Type B pancreatic cell (in vitro differentiated cells): ENCODE data around the gene ZNF80. TPM values are rescaled to one million over a fixed set of nuclear protein-coding genes. Genes with fewer than 3 reads are reported as not detected.
"Not testable (repeated sequence)": the region's sequence is repeated elsewhere in the genome, so short reads cannot be mapped to it uniquely, and the experiment has no call there.

Source experiments
- DNase-seq: peaks from one replicate; pipeline ENCODE4 v3.0.0; 2021; ENCODE audit warnings: mixed read lengths; ENCODE audit not compliant: unreplicated experiment; ENCODE audit errors: extremely low spot score
- H3K27ac Mint-ChIP-seq: 2 replicates; pipeline ENCODE4 v1.8.0; 2021; ENCODE audit warnings: mild to moderate bottlenecking, mixed read lengths
- H3K27me3 Mint-ChIP-seq: 2 replicates; pipeline ENCODE4 v1.8.0; 2021; ENCODE audit warnings: mixed read lengths
- H3K36me3 Mint-ChIP-seq: 2 replicates; pipeline ENCODE4 v1.8.0; 2021; ENCODE audit warnings: mixed read lengths
- H3K4me1 Mint-ChIP-seq: one replicate; pipeline ENCODE4 v1.8.0; 2021; ENCODE audit warnings: mixed read lengths; ENCODE audit not compliant: unreplicated experiment
- H3K4me3 Mint-ChIP-seq: 2 replicates; pipeline ENCODE4 v1.8.0; 2021; ENCODE audit warnings: mild to moderate bottlenecking, mixed read lengths
- H3K9me3 Mint-ChIP-seq: 2 replicates; pipeline ENCODE4 v1.8.0; 2021; ENCODE audit warnings: mixed read lengths
- long read RNA-seq: library from polyadenylated mRNA; unstranded; transcript quantifications from one replicate; pipeline ENCODE4 v2.0.0, GENCODE V29; 2020
- total RNA-seq: library from RNA; stranded (reverse); gene quantifications from 2 replicates; pipeline ENCODE4 v1.2.1, GENCODE V29; 2021; ENCODE audit warnings: low replicate concordance
- TF ChIP-seq, protein P1 (sequence below): fragments of 200-600 bp; sonication (generic); conservative IDR thresholded peaks from 2 replicates; pipeline ENCODE4 v1.5.0; 2021; ENCODE audit warnings: antibody characterized with exemption, mild to moderate bottlenecking

ZNF80 gene
- total RNA-seq, result not detected in 2 replicates
- long read RNA-seq, result 0 reads

DNA sequence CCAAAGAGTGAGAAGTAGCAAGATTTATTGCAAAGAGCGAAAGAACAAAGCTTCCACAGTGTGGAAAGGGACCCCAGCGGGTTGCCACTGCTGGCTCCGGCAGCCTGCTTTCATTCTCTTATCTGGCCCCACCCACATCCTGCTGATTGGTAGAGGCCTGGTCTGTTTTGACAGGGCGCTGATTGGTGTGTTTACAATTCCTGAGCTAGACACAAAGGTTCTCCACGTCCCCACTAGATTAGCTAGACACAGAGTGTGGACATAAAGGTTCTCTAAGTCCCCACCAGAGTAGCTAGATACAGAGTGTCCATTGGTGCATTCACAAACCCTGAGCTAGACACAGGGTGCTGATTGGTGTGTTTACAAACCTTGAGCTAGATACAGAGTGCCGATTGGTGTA lies at the start of gene ZNF80:
Gene ZNF80, minus strand, starts transcription at position 101 of the 400 bp plus-strand sequence. CDS start 504 bp downstream, outside the sequence.
- not testable (repeated sequence) for DNase-seq, H3K27me3 Mint-ChIP-seq, H3K4me1 Mint-ChIP-seq, H3K4me3 Mint-ChIP-seq, H3K9me3 Mint-ChIP-seq, H3K27ac Mint-ChIP-seq, H3K36me3 Mint-ChIP-seq

DNA sequence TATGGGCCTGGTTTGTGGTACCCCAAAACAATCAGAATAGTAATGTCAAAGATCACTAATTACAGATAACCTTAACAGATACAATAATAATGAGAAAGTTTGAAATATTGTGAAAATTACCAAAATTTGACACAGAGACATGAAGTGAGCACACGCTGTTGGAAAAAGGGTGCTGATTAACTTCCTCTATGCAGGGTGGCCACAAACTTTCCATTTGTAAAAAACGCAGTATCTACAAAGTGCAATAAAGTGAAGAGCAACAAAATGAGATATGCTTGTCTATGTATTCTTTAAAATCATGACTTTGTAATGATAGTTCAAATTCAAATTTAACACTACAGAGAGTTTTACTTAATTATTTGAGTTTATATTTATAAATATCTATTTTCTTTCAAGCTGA lies 48.9 kb upstream of the ZNF80 start:
- H3K4me3 Mint-ChIP-seq, result no peak overlapping the region
- no peaks in the 10 kb centered on the region for H3K36me3 Mint-ChIP-seq
- H3K27ac Mint-ChIP-seq, result no peak overlapping the region
- no peaks in the 10 kb centered on the region for H3K9me3 Mint-ChIP-seq
- no peaks in the 10 kb centered on the region for H3K4me1 Mint-ChIP-seq
- H3K27me3 Mint-ChIP-seq, result no peaks in the 10 kb centered on the region
- TF ChIP-seq, protein P1, sequence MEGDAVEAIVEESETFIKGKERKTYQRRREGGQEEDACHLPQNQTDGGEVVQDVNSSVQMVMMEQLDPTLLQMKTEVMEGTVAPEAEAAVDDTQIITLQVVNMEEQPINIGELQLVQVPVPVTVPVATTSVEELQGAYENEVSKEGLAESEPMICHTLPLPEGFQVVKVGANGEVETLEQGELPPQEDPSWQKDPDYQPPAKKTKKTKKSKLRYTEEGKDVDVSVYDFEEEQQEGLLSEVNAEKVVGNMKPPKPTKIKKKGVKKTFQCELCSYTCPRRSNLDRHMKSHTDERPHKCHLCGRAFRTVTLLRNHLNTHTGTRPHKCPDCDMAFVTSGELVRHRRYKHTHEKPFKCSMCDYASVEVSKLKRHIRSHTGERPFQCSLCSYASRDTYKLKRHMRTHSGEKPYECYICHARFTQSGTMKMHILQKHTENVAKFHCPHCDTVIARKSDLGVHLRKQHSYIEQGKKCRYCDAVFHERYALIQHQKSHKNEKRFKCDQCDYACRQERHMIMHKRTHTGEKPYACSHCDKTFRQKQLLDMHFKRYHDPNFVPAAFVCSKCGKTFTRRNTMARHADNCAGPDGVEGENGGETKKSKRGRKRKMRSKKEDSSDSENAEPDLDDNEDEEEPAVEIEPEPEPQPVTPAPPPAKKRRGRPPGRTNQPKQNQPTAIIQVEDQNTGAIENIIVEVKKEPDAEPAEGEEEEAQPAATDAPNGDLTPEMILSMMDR, result no peak
- DNase-seq, result no peak

DNA sequence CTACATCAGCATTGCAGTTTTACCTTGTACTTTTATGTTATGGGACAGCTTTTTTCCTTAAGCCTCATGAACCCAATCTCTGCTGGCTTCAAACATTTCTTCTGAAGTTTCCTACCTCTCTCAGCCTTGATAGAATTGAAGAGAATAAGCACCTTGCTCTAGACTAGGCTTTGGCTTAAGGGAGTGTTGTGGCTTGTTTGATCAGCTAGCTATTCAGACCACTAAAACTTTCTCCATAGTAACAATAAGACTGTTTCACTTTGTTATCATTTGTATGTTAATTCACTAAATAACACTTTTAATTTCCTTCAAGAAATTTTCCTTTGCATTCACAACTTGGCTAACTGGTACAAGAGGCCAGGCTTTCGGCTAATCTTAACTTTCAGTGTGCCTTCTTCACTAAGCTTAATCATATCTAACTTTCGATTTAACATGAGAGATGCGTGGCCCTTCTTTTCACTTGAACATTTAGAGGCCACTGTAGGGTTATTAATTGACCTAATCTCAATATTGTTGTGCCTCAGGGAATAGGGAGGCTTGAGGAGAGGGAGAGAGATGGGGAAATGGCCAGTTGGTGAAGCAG lies 48.4 kb upstream of the ZNF80 start:
- H3K9me3 Mint-ChIP-seq, result no peaks in the 10 kb centered on the region
- H3K27ac Mint-ChIP-seq, result no peak overlapping the region
- H3K4me3 Mint-ChIP-seq, result no peak overlapping the region
- no peaks in the 10 kb centered on the region for H3K36me3 Mint-ChIP-seq
- H3K27me3 Mint-ChIP-seq, result no peaks in the 10 kb centered on the region
- no peaks in the 10 kb centered on the region for H3K4me1 Mint-ChIP-seq
- DNase-seq, result no peak
- TF ChIP-seq, protein P1, result no peak

DNA sequence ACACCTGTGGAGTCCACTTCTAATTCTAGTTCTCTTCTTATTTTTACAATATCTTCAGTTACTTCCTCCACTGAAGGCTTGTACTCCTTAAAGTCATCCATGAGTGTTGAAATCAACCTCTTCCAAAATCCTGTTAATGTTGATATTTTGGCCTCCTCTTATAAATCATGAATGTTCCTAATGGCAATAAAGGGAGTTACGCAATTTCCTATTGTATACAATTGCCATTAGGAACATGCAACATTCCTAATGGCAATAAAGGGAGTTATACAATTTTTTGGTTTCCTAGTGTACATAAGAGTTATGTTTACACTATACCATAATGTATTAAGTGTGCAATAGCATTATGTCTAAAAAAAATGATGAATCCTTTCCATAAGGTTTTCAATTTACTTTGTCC lies 47.3 kb upstream of the ZNF80 start:
- Mint-ChIP-seq H3K9me3 (no peaks in the 10 kb centered on the region), H3K4me1 (no peaks in the 10 kb centered on the region), H3K36me3 (no peaks in the 10 kb centered on the region), H3K27me3 (no peaks in the 10 kb centered on the region), H3K4me3 (no peak overlapping the region), H3K27ac (no peak overlapping the region)
- TF ChIP-seq, protein P1, result no peak
- DNase-seq, result no peak

DNA sequence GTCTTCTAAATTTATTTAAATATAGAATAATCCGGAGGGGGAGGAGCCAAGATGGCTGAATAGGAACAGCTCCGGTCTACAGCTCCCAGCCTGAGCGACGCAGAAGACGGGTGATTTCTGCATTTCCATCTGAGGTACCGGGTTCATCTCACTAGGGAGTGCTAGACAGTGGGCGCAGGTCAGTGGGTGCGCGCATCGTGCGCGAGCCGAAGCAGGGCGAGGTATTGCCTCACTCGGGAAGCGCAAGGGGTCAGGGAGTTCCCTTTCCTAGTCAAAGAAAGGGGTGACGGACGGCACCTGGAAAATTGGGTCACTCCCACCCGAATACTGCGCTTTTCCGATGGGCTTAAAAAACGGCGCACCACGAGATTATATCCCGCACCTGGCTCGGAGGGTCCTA lies 39.5 kb upstream of the ZNF80 start:
- H3K27ac Mint-ChIP-seq, H3K4me3 Mint-ChIP-seq, DNase-seq, H3K9me3 Mint-ChIP-seq, H3K4me1 Mint-ChIP-seq, H3K27me3 Mint-ChIP-seq, H3K36me3 Mint-ChIP-seq: not testable (repeated sequence)

DNA sequence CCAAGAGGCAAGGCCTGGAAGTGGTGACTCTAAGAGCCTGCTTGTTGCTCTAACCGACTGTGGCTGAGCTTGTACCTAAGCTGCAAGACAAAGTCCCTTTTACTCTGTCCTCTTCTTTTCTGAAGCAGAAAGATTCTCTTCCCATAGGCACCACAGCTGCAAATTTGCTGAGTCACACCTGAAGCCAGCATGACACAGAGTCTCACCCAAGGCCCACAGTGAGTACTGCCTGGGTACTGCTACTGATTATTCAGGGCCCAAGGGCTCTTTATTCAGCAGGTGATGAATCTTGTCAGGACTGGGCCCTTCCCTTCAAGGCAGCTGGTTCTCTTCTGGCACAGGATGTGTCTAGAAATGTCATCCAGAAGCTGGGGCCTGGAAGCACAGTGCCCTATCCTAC lies 37.6 kb upstream of the ZNF80 start:
- Mint-ChIP-seq H3K27ac (no peak overlapping the region), H3K27me3 (no peaks in the 10 kb centered on the region), H3K4me3 (no peak overlapping the region), H3K36me3 (no peaks in the 10 kb centered on the region), H3K4me1 (no peaks in the 10 kb centered on the region), H3K9me3 (peaks cover 4% of the 10 kb centered on the region)
- TF ChIP-seq, protein P1, result no peak
- no peak for DNase-seq

DNA sequence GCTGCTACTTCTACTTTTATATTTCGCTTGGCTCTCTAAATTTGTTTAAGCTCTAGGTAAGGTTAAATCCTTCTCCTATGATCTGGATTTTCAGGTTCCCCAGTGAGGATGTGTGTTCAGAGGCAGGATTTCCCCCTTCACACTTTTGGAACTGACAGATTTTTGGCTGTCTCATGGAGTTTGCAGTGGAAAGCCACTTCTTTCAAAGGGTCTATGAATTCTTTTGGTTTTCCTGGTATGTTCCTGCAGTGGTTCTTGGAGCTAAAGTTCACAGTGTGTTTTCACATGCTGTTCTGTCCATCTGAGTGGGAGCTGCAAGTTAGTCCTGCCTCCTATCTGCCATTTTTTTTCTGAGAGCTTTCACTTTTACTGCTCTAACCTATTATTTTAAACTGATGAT lies 34.9 kb upstream of the ZNF80 start:
- H3K9me3 Mint-ChIP-seq, result peaks cover 6% of the 10 kb centered on the region
- no peaks in the 10 kb centered on the region for H3K36me3 Mint-ChIP-seq
- no peak overlapping the region for H3K27ac Mint-ChIP-seq
- TF ChIP-seq, protein P1, result no peak
- no peak overlapping the region for H3K4me3 Mint-ChIP-seq
- H3K27me3 Mint-ChIP-seq, result no peaks in the 10 kb centered on the region
- no peak for DNase-seq
- H3K4me1 Mint-ChIP-seq, result no peaks in the 10 kb centered on the region
